CD4-positive, alpha-beta T cell (primary cell): ENCODE measurements around the gene RPS15. TPM values are rescaled to one million over a fixed set of nuclear protein-coding genes. Genes with fewer than 3 reads are reported as not detected.

Experiments used
- ATAC-seq: fragments of 200-7000 bp; cut with Tn5 transposase; one replicate; pipeline ENCODE4 v1.10.0; 2022; ENCODE audit warnings: mild to moderate bottlenecking; ENCODE audit not compliant: poor library complexity
- CTCF ChIA-PET: fragments of 350-600 bp; sonication (Branson Sonifier 250); formaldehyde crosslinking; loops from one replicate; lab custom pipeline; 2021; ENCODE audit warnings: antibody characterized with exemption, inconsistent platforms; lab: Charles Lee
- POLR2A ChIA-PET: fragments of 350-600 bp; sonication (Branson Sonifier 250); formaldehyde crosslinking; loops from one replicate; lab custom pipeline; 2021; ENCODE audit warnings: antibody characterized with exemption, inconsistent platforms; lab: Charles Lee
- DNase-seq, 14 experiments: peaks; one replicate each; pipeline ENCODE4 v3.0.0-alpha.2; 2013 to 2020; ENCODE audit warnings: mixed read lengths in 2 of 14
- H3K27ac ChIP-seq, 2 donors: one replicate each; pipeline versions ENCODE4 v1.5.1 to v1.7.0; 2013; ENCODE audit warnings: low read length in 2 of 2, low read depth in 1 of 2, mild to moderate bottlenecking in 1 of 2
- H3K27me3 ChIP-seq, 2 experiments: 1 replicate in 1 of 2; 2 replicates in 1 of 2; pipeline versions ENCODE4 v1.6.1 to v1.7.0; 2013; ENCODE audit warnings: low read length in 2 of 2, control low read depth in 1 of 2, mild to moderate bottlenecking in 1 of 2, moderate library complexity in 1 of 2; ENCODE audit not compliant: insufficient read depth in 2 of 2, control insufficient read depth in 1 of 2
- H3K36me3 ChIP-seq: one replicate; pipeline ENCODE4 v1.6.1; 2013; ENCODE audit warnings: low read length, control low read depth; ENCODE audit not compliant: insufficient read depth
- H3K4me1 ChIP-seq: one replicate; pipeline ENCODE4 v1.6.1; 2013; ENCODE audit warnings: low read length, control low read depth; ENCODE audit not compliant: insufficient read depth
- H3K4me3 ChIP-seq: one replicate; pipeline ENCODE4 v1.5.1; 2013; ENCODE audit warnings: mild to moderate bottlenecking, low read length, moderate library complexity
- H3K9me3 ChIP-seq, 2 experiments: 1 replicate in 1 of 2; 2 replicates in 1 of 2; pipeline versions ENCODE4 v1.6.1 to v1.7.0; 2013; ENCODE audit warnings: low read length in 2 of 2, mild to moderate bottlenecking in 2 of 2, control low read depth in 1 of 2, moderate library complexity in 1 of 2; ENCODE audit not compliant: control insufficient read depth in 1 of 2, insufficient read depth in 1 of 2
- H3K27ac Mint-ChIP-seq: one replicate; pipeline ENCODE4 v1.8.0; 2020; ENCODE audit warnings: mixed read lengths
- H3K27me3 Mint-ChIP-seq: one replicate; pipeline ENCODE4 v1.8.0; 2021; ENCODE audit warnings: mixed read lengths
- H3K36me3 Mint-ChIP-seq: one replicate; pipeline ENCODE4 v1.8.0; 2021; ENCODE audit warnings: low read depth, mixed read lengths
- H3K4me1 Mint-ChIP-seq: one replicate; pipeline ENCODE4 v1.8.0; 2021; ENCODE audit warnings: low read depth, mixed read lengths
- H3K4me3 Mint-ChIP-seq: one replicate; pipeline ENCODE4 v1.8.0; 2020; ENCODE audit warnings: mild to moderate bottlenecking, mixed read lengths
- H3K9me3 Mint-ChIP-seq: one replicate; pipeline ENCODE4 v1.8.0; 2020; ENCODE audit warnings: mixed read lengths
- CTCF ChIP-seq: fragments of 200-600 bp; IDR thresholded peaks from one replicate; pipeline ENCODE4 v1.8.0; 2022; ENCODE audit warnings: antibody characterized with exemption, mild to moderate bottlenecking
- intact Hi-C, 2 experiments: fragments of 100-400 bp; cut with DNase I in 1 of 2; cut with micrococcal nuclease in 1 of 2; formaldehyde crosslinking; loops; one replicate each; pipeline versions ENCODE4 v1.15.1 to v1.9.0; 2023 to 2025; cut with DNase I, micrococcal nuclease
- total RNA-seq, 174 experiments: library from RNA in 2 of 174; stranded (reverse) in 2 of 174; gene quantifications; one replicate each; pipeline ENCODE4 v1.2.3 and lab custom pipeline; 2021 to 2026

Gene RPS15
- total RNA-seq, 2 experiments from 2014 or later, result 2,193 to 2,200 TPM

- Histone ChIP-seq H3K27me3 (peaks cover 0 to 2% of the 10 kb centered on the region in 2 experiments), H3K27ac (no peak overlapping the region), H3K36me3 (peaks cover 32% of the 10 kb centered on the region), H3K4me3 (no peak overlapping the region), H3K4me1 (peaks cover 42% of the 10 kb centered on the region), H3K9me3 (no peaks in the 10 kb centered on the region)
- ChIA-PET CTCF (no interaction called here), POLR2A (interaction anchor here (1.2 kb wide), 1 partner anchor 29 kb away, joined by 3 read pairs; no protein-coding TSS in a partner anchor)
- no peak for TF ChIP-seq CTCF
- peak overlapping the region; percentile 100 for H3K4me3 Mint-ChIP-seq
- peak overlapping the region; percentile 92 for H3K27ac Mint-ChIP-seq
- peaks cover 25% of the 10 kb centered on the region for H3K4me1 Mint-ChIP-seq
- H3K27me3 Mint-ChIP-seq, result no peaks in the 10 kb centered on the region
- no peaks in the 10 kb centered on the region for H3K9me3 Mint-ChIP-seq
- peaks cover 55% of the 10 kb centered on the region for H3K36me3 Mint-ChIP-seq
- DNase-seq, result no peak
- ATAC-seq, result no peak
- intact Hi-C loops, result no loop called here
Observed at GRCh38 chr19:1440418-1440801, 2.2 kb downstream of the RPS15 start.

DNA sequence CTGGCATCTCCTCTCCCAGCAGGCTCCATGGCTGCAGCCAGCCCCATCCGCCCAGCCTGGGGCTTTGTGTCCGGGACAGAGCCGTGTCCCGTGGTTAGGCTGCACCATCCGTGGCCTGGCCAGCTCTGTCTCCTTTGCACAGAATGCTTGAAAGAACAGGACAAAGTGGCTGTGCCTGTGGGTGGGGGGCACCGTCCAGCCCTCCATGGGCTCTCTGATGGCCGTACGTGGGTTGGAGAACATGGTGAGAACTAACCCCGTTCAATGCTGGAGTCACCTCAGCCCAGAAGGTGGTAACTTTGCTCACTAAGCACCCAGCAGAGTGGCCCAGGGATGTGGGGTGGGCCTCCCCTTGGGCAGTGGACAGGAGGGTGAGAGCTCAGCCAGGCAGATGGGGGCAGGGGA is 2.8 kb downstream of the RPS15 start:
- no peak overlapping the region for H3K27ac ChIP-seq
- H3K36me3 ChIP-seq, result peaks cover 32% of the 10 kb centered on the region
- Mint-ChIP-seq H3K27me3 (no peaks in the 10 kb centered on the region), H3K27ac (peak overlapping the region; percentile 92), H3K9me3 (no peaks in the 10 kb centered on the region), H3K36me3 (peaks cover 52% of the 10 kb centered on the region), H3K4me1 (peaks cover 25% of the 10 kb centered on the region), H3K4me3 (peak overlapping the region; percentile 100)
- DNase-seq (no peak), ATAC-seq (no peak)
- TF ChIP-seq CTCF, result no peak
- H3K4me3 ChIP-seq, result no peak overlapping the region
- H3K27me3 ChIP-seq, result peaks cover 0 to 5% of the 10 kb centered on the region in 2 experiments
- H3K9me3 ChIP-seq, result no peaks in the 10 kb centered on the region
- intact Hi-C loops, result no loop called here
- CTCF ChIA-PET, result no interaction called here
- POLR2A ChIA-PET, result interaction anchor here (1.0 to 1.2 kb wide), 2 partner anchors 28 to 50 kb away, joined by 3 read pairs; partner anchors contain the start of gene REEP6
- H3K4me1 ChIP-seq, result peaks cover 47% of the 10 kb centered on the region

DNA sequence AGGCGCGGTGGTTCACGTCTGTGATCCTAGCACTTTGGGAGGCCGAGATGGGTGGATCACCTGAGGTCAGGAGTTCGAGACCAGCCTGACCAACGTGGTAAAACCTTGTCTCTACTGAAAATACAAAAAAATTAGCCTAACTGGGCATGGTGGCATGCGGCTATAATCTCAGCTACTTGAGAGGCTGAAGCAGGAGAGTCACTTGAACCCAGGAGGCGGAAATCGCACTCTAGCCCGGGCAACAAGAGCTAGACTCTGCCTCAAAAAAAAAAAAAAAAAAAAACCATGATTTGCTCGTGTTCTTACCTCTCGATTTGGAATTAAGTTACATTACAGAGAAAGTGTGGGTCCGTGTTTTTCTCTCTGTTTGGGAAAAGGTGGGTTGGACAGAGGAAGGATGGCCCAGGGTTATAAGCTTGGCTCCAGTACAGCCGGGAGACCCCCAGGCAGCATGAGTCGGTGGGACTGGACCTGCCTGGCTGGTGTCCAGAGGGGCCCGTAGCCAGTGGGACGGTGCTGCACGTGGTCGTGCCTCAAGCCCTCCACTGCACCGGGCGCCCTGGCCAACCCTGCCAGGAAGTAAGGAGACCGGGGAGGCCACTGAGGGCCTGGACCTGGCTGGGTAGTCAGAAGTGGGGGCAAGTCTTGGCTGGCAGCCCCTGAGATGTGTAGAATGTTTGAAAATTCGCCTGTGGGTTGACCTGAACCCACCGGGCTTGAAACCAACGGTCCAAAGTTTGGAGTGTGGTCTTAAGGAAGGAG is 3.7 kb downstream of the RPS15 start:
- peaks cover 25% of the 10 kb centered on the region for H3K4me1 Mint-ChIP-seq
- intact Hi-C loops, result no loop called here

More for the DNA sequence above, 3.7 kb downstream of the RPS15 start:
- H3K4me3 Mint-ChIP-seq, result peak overlapping the region; percentile 75
- no peak for ATAC-seq
- TF ChIP-seq CTCF, result no peak
- no peak overlapping the region for H3K4me3 ChIP-seq
- peaks cover 32% of the 10 kb centered on the region for H3K36me3 ChIP-seq
- H3K36me3 Mint-ChIP-seq, result peaks cover 52% of the 10 kb centered on the region
- H3K9me3 ChIP-seq, result peaks cover 0 to 3% of the 10 kb centered on the region in 2 experiments
- H3K27me3 Mint-ChIP-seq, result no peaks in the 10 kb centered on the region
- H3K27ac Mint-ChIP-seq, result peak overlapping the region; percentile 62
- DNase-seq, result no peak
- ChIA-PET CTCF (no interaction called here), POLR2A (interaction anchor here (1.0 kb wide), 1 partner anchor 49 kb away, joined by 3 read pairs; the partner anchor contains the start of gene REEP6)
- H3K27me3 ChIP-seq, result peaks cover 3 to 11% of the 10 kb centered on the region in 2 experiments
- no peak overlapping the region for H3K27ac ChIP-seq
- peaks cover 55% of the 10 kb centered on the region for H3K4me1 ChIP-seq
- H3K9me3 Mint-ChIP-seq, result no peaks in the 10 kb centered on the region
